B cell (primary cell): ENCODE results near the gene RIMS3. TPM values are rescaled to one million over a fixed set of nuclear protein-coding genes. Genes with fewer than 3 reads are reported as not detected.

Experiments used
- ATAC-seq: fragments of 200-7000 bp; cut with Tn5 transposase; one replicate; pipeline ENCODE4 v1.10.0; 2021; ENCODE audit warnings: low read depth, mild to moderate bottlenecking, moderate number of reproducible peaks, moderate library complexity
- CTCF ChIA-PET: fragments of 350-600 bp; sonication (Branson Sonifier 250); formaldehyde crosslinking; loops from one replicate; lab custom pipeline; 2021; ENCODE audit warnings: antibody characterized with exemption, inconsistent platforms; lab: Charles Lee
- POLR2A ChIA-PET: fragments of 350-600 bp; sonication (Branson Sonifier 250); formaldehyde crosslinking; loops from one replicate; lab custom pipeline; 2021; ENCODE audit warnings: antibody characterized with exemption; lab: Charles Lee
- DNase-seq: peaks from one replicate; pipeline ENCODE4 v3.0.0; 2013
- H2AFZ ChIP-seq: 2 replicates; pipeline ENCODE4 v1.6.1; 2012; ENCODE audit warnings: mild to moderate bottlenecking, low read depth, low read length; ENCODE audit not compliant: insufficient read depth, poor library complexity, severe bottlenecking
- H3K27ac ChIP-seq, 2 donors: 1 replicate in 1 of 2; 2 replicates in 1 of 2; pipeline ENCODE4 v1.5.1; 2012 to 2013; ENCODE audit warnings: low read length in 2 of 2, mild to moderate bottlenecking in 2 of 2, moderate library complexity in 1 of 2
- H3K27me3 ChIP-seq, 4 experiments: fragments of 200-600 bp in 1 of 4; sonication (generic) in 1 of 4; replicated peaks in 1 of 4; 1 replicate in 2 of 4; 2 replicates in 2 of 4; pipeline versions ENCODE4 v1.6.1 to v1.7.0; 2013 to 2016; ENCODE audit warnings: low read length in 3 of 4, mild to moderate bottlenecking in 2 of 4, mixed read lengths in 1 of 4, moderate library complexity in 1 of 4; ENCODE audit not compliant: insufficient read depth in 4 of 4, control insufficient read depth in 3 of 4; ENCODE audit errors: control extremely low read depth in 1 of 4
- H3K36me3 ChIP-seq, 2 experiments: replicated peaks in 1 of 2; 1 replicate in 1 of 2; 2 replicates in 1 of 2; pipeline versions ENCODE4 v1.6.1 to v1.7.1; 2013; ENCODE audit warnings: low read length in 1 of 2; ENCODE audit not compliant: insufficient read depth in 2 of 2, control insufficient read depth in 1 of 2; ENCODE audit errors: control extremely low read depth in 1 of 2, extremely low read depth in 1 of 2
- H3K4me1 ChIP-seq, 2 donors: fragments of 200-600 bp in 1 of 2; sonication (generic) in 1 of 2; 1 replicate in 1 of 2; 2 replicates in 1 of 2; pipeline versions ENCODE4 v1.5.1 to v1.6.1; 2013 to 2017; ENCODE audit warnings: low read length in 2 of 2; ENCODE audit not compliant: control insufficient read depth in 2 of 2, insufficient read depth in 2 of 2
- H3K4me2 ChIP-seq: replicated peaks from 2 replicates; pipeline ENCODE3; 2012; ENCODE audit warnings: mild to moderate bottlenecking, low read depth, low read length; ENCODE audit not compliant: poor library complexity, severe bottlenecking
- H3K4me3 ChIP-seq, 5 experiments: fragments of 200-600 bp in 1 of 5; sonication (generic) in 1 of 5; 1 replicate in 3 of 5; 2 replicates in 2 of 5; pipeline versions ENCODE4 v1.5.1 to v1.7.0; 2011 to 2016; ENCODE audit warnings: low read length in 4 of 5, mild to moderate bottlenecking in 4 of 5, low read depth in 2 of 5, control low read depth in 1 of 5, moderate library complexity in 1 of 5; ENCODE audit not compliant: insufficient read depth in 1 of 5; ENCODE audit errors: control extremely low read depth in 1 of 5, extremely low read depth in 1 of 5
- H3K79me2 ChIP-seq: fragments of 200-600 bp; sonication (generic); one replicate; pipeline ENCODE4 v1.6.0; 2016; ENCODE audit warnings: low read length; ENCODE audit not compliant: control insufficient read depth, insufficient read depth
- H3K9ac ChIP-seq: fragments of 200-600 bp; sonication (generic); 2 replicates; pipeline ENCODE4 v1.6.1; 2017; ENCODE audit warnings: mild to moderate bottlenecking, low read length, moderate library complexity
- H3K9me3 ChIP-seq, 3 donors: one replicate each; pipeline versions ENCODE4 v1.6.1 to v1.7.1; 2013; ENCODE audit warnings: low read length in 2 of 3; ENCODE audit not compliant: control insufficient read depth in 2 of 3, insufficient read depth in 1 of 3; ENCODE audit errors: control extremely low read depth in 1 of 3
- H4K20me1 ChIP-seq: 2 replicates; pipeline ENCODE4 v1.6.0; 2012; ENCODE audit warnings: mild to moderate bottlenecking, low read length; ENCODE audit not compliant: insufficient read depth, control insufficient read depth, poor library complexity, severe bottlenecking
- H3K27ac Mint-ChIP-seq: one replicate; pipeline ENCODE4 v1.8.0; 2021; ENCODE audit warnings: mixed read lengths
- H3K27me3 Mint-ChIP-seq: one replicate; pipeline ENCODE4 v1.8.0; 2021; ENCODE audit warnings: mixed read lengths
- H3K4me1 Mint-ChIP-seq: one replicate; pipeline ENCODE4 v1.8.0; 2021; ENCODE audit warnings: mixed read lengths
- H3K4me3 Mint-ChIP-seq: one replicate; pipeline ENCODE4 v1.8.0; 2021; ENCODE audit warnings: mixed read lengths
- H3K9me3 Mint-ChIP-seq: one replicate; pipeline ENCODE4 v1.8.0; 2022; ENCODE audit warnings: mixed read lengths; ENCODE audit not compliant: insufficient read depth
- CTCF ChIP-seq: fragments of 200-600 bp; IDR thresholded peaks from one replicate; pipeline ENCODE4 v1.8.0; 2022; ENCODE audit warnings: antibody characterized with exemption, mild to moderate bottlenecking
- EZH2 ChIP-seq: IDR thresholded peaks from 2 replicates; pipeline ENCODE4 v1.6.1; 2012; ENCODE audit warnings: borderline replicate concordance, low read depth, mild to moderate bottlenecking, moderate library complexity, low read length; ENCODE audit not compliant: insufficient read depth, poor library complexity, severe bottlenecking
- WGBS: methylation state at CpG from one replicate; pipeline ENCODE4 v1.1.5; 2013; ENCODE audit warnings: missing lambda C conversion rate; ENCODE audit not compliant: insufficient coverage; 5-methylcytosine and 5-hydroxymethylcytosine counted together
- intact Hi-C: fragments of 100-400 bp; cut with micrococcal nuclease; formaldehyde crosslinking; loops from one replicate; pipeline ENCODE4 v1.10.0; 2022
- polyA plus RNA-seq: library from polyadenylated mRNA; depleted of rRNA; stranded (reverse); fragments of >200 nt; gene quantifications from 2 replicates; pipeline ENCODE4 v1.2.3, GENCODE V29; 2012
- total RNA-seq, 2 donors: library from RNA; stranded (reverse); fragments of 120-200 nt in 1 of 2; gene quantifications; 1 replicate in 1 of 2; 2 replicates in 1 of 2; pipeline versions ENCODE4 v1.2.3 to v1.2.4, GENCODE V29; 2013 to 2022

The RIMS3 gene
- total and polyA plus RNA-seq, 2 donors (not counting 1 experiment from before 2014, with no cell fraction given), result 1.1 to 5.4 TPM

GRCh38 chr1:40583980-40584379 lies 81.5 kb downstream of the RIMS3 start:
- H3K9ac ChIP-seq, result no peak overlapping the region
- no peak overlapping the region for H2AFZ ChIP-seq
- H3K4me2 ChIP-seq, result no peak overlapping the region
- no peaks in the 10 kb centered on the region for H3K4me1 ChIP-seq
- Mint-ChIP-seq H3K9me3 (no peaks in the 10 kb centered on the region), H3K27me3 (peaks cover 12% of the 10 kb centered on the region), H3K4me3 (no peak overlapping the region), H3K27ac (no peak overlapping the region), H3K4me1 (no peaks in the 10 kb centered on the region)
- H3K79me2 ChIP-seq, result no peaks in the 10 kb centered on the region
- ATAC-seq (no peak), DNase-seq (no peak)
- ChIA-PET CTCF (no interaction called here), POLR2A (no interaction called here)
- no peaks in the 10 kb centered on the region for H3K9me3 ChIP-seq
- TF ChIP-seq EZH2, result no peak
- no peak for TF ChIP-seq CTCF
- no peak overlapping the region for H3K27ac ChIP-seq
- H4K20me1 ChIP-seq, result no peaks in the 10 kb centered on the region
- WGBS, result 83% methylated on average over 1 of the region's 6 CpGs
- intact Hi-C loops, result no loop called here
- no peak overlapping the region for H3K4me3 ChIP-seq
- no peaks in the 10 kb centered on the region for H3K27me3 ChIP-seq
- H3K36me3 ChIP-seq, result no peaks in the 10 kb centered on the region

GRCh38 chr1:40582116-40582515 lies 83.4 kb downstream of the RIMS3 start:
- no peak overlapping the region for H3K4me2 ChIP-seq
- no peak overlapping the region for H2AFZ ChIP-seq
- no peak overlapping the region for H3K9ac ChIP-seq
- WGBS, result 100% methylated on average over 1 of the region's 2 CpGs
- no peak overlapping the region for H3K27ac Mint-ChIP-seq
- ATAC-seq, result no peak
- H3K79me2 ChIP-seq, result no peaks in the 10 kb centered on the region
- H3K27ac ChIP-seq, result no peak overlapping the region
- H3K36me3 ChIP-seq, result no peaks in the 10 kb centered on the region
- CTCF ChIA-PET, result no interaction called here
- DNase-seq, result no peak
- H3K4me3 Mint-ChIP-seq, result no peak overlapping the region
- POLR2A ChIA-PET, result no interaction called here
- no peaks in the 10 kb centered on the region for H4K20me1 ChIP-seq
- no peaks in the 10 kb centered on the region for H3K9me3 ChIP-seq
- intact Hi-C loops, result no loop called here
- H3K4me1 Mint-ChIP-seq, result no peaks in the 10 kb centered on the region
- H3K4me1 ChIP-seq, result no peaks in the 10 kb centered on the region
- no peaks in the 10 kb centered on the region for H3K27me3 ChIP-seq
- no peaks in the 10 kb centered on the region for H3K9me3 Mint-ChIP-seq
- peaks cover 15% of the 10 kb centered on the region for H3K27me3 Mint-ChIP-seq
- no peak overlapping the region for H3K4me3 ChIP-seq
- TF ChIP-seq EZH2 (no peak), CTCF (no peak)
